ENCODE measurements around the gene ADCY9. TPM values are rescaled to one million over a fixed set of nuclear protein-coding genes. Genes with fewer than 3 reads are reported as not detected.

ADCY9 gene
- total RNA-seq, 2 experiments from 2014 or later, result 3.8 to 4.9 TPM

Other genes with a start within 250 kb of the ADCY9 start
- 10 to 100 TPM; 26.6 to 29.5 TPM for gene CREBBP, start 235.7 kb downstream of the ADCY9 start, total RNA-seq
- gene SRL, start 125.6 kb upstream of the ADCY9 start, total RNA-seq, result not detected
- gene TFAP4, start 156.6 kb upstream of the ADCY9 start, total RNA-seq, result 10 to 100 TPM; 24.5 to 24.7 TPM
- under 1 TPM; 0.52 to 0.68 TPM for gene GLIS2, start 199.6 kb upstream of the ADCY9 start, total RNA-seq
- 10 to 100 TPM; 52.8 to 63.4 TPM for gene PAM16, start 234.9 kb upstream of the ADCY9 start, total RNA-seq

Measured in activated CD4-positive, alpha-beta memory T cell treated with anti-CD3 and anti-CD28 coated beads for 36 hours (primary cell).